HepG2 (cell line): Measurements from ENCODE around the gene CCDC124.
"Not testable (repeated sequence)": the region's sequence is repeated elsewhere in the genome, so short reads cannot be mapped to it uniquely, and the experiment has no call there.

Source experiments
- ARID2 ChIP-seq: sonication (generic); formaldehyde crosslinking; IDR thresholded peaks from 2 replicates; pipeline ENCODE4 v1.8.1; 2022; ENCODE audit warnings: mild to moderate bottlenecking, missing genetic modification reagents, borderline replicate concordance
- CBX5 ChIP-seq: sonication (generic); formaldehyde crosslinking; IDR thresholded peaks from 2 replicates; pipeline ENCODE4 v1.4.0; 2020; ENCODE audit warnings: missing genetic modification reagents, borderline replicate concordance
- EP300 ChIP-seq, 3 experiments: sonication (generic) in 1 of 3; formaldehyde crosslinking in 1 of 3; IDR thresholded peaks; 2 replicates each; pipeline versions ENCODE4 v1.5.1 to v1.6.1; 2011 to 2020; ENCODE audit warnings: low read depth in 2 of 3, low read length in 2 of 3, borderline replicate concordance in 1 of 3, improper control_type of control experiment in 1 of 3, mild to moderate bottlenecking in 1 of 3, missing genetic modification reagents in 1 of 3, moderate library complexity in 1 of 3
- FOXM1 ChIP-seq: sonication (generic); formaldehyde crosslinking; IDR thresholded peaks from 2 replicates; pipeline ENCODE4 v1.5.0; 2020; ENCODE audit warnings: missing genetic modification reagents
- NCOA5 ChIP-seq: sonication (generic); formaldehyde crosslinking; IDR thresholded peaks from 2 replicates; pipeline ENCODE4 v1.4.0; 2020; ENCODE audit warnings: missing genetic modification reagents
- NFKB2 ChIP-seq: sonication (generic); formaldehyde crosslinking; IDR thresholded peaks from 2 replicates; pipeline ENCODE4 v1.4.0; 2020; ENCODE audit warnings: missing genetic modification reagents, borderline replicate concordance
- POLR2A ChIP-seq, 2 experiments: IDR thresholded peaks; 2 replicates each; pipeline ENCODE4 v1.6.1; 2011; ENCODE audit warnings: low read depth in 2 of 2, low read length in 2 of 2, mild to moderate bottlenecking in 1 of 2, moderate library complexity in 1 of 2; ENCODE audit not compliant: insufficient read depth in 1 of 2
- ZBTB1 ChIP-seq: sonication (generic); formaldehyde crosslinking; IDR thresholded peaks from 2 replicates; pipeline ENCODE4 v1.4.0; 2020; ENCODE audit warnings: missing genetic modification reagents, borderline replicate concordance
- TF ChIP-seq, protein P1 (sequence below): IDR thresholded peaks from 2 replicates; pipeline ENCODE4 v1.6.1; 2016; ENCODE audit warnings: missing compliant biosample characterization, missing genetic modification reagents, borderline replicate concordance
- TF ChIP-seq, protein P2 (sequence below): sonication (generic); formaldehyde crosslinking; IDR thresholded peaks from 2 replicates; pipeline ENCODE4 v1.5.0; 2020; ENCODE audit warnings: missing genetic modification reagents, mild to moderate bottlenecking, borderline replicate concordance

DNA sequence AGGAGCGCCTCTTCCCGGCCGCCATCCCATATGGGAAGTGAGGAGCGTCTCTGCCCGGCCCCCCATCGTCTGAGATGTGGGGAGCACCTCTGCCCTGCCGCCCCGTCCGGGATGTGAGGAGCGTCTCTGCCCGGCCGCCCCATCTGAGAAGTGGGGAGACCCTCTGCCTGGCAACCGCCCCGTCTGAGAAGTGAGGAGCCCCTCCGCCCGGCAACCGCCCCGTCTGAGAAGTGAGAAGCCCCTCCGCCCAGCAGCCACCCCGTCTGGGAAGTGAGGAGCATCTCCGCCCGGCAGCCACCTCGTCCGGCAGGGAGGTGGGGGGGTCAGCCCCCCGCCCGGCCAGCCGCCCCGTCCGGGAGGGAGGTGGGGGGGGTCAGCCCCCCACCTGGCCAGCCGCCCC is 14.7 kb upstream of the CCDC124 start:
- TF ChIP-seq NFKB2 (CRISPR knock-in tag); POLR2A (IDR thresholded peaks at IDR 0.05; ENCODE audit: insufficient read depth in 1 of 2, low read depth in 2 of 2, low read length in 2 of 2); FOXM1 (CRISPR knock-in tag); NCOA5 (CRISPR knock-in tag); EP300 (IDR thresholded peaks at IDR 0.05; ENCODE audit: low read depth in 2 of 2, low read length in 2 of 2); EP300 (CRISPR knock-in tag; IDR thresholded peaks at IDR 0.05; ENCODE audit: borderline replicate concordance); ARID2; ZBTB1; CBX5: not testable (repeated sequence)
- TF ChIP-seq, protein P1, sequence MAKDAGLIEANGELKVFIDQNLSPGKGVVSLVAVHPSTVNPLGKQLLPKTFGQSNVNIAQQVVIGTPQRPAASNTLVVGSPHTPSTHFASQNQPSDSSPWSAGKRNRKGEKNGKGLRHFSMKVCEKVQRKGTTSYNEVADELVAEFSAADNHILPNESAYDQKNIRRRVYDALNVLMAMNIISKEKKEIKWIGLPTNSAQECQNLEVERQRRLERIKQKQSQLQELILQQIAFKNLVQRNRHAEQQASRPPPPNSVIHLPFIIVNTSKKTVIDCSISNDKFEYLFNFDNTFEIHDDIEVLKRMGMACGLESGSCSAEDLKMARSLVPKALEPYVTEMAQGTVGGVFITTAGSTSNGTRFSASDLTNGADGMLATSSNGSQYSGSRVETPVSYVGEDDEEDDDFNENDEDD (CRISPR knock-in tag): not testable (repeated sequence)
- TF ChIP-seq, protein P2, sequence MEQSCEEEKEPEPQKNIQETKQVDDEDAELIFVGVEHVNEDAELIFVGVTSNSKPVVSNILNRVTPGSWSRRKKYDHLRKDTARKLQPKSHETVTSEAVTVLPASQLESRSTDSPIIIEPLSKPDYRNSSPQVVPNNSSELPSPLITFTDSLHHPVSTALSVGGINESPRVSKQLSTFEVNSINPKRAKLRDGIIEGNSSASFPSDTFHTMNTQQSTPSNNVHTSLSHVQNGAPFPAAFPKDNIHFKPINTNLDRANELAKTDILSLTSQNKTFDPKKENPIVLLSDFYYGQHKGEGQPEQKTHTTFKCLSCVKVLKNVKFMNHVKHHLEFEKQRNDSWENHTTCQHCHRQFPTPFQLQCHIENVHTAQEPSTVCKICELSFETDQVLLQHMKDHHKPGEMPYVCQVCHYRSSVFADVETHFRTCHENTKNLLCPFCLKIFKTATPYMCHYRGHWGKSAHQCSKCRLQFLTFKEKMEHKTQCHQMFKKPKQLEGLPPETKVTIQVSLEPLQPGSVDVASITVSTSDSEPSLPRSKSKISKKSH (CRISPR knock-in tag): not testable (repeated sequence)
